Measurements from ENCODE around the gene TMED10.
A peak's percentile ranks its signal among the peaks of the same experiment; 100 is the strongest.
"Not testable (repeated sequence)": the region's sequence is repeated elsewhere in the genome, so short reads cannot be mapped to it uniquely, and the experiment has no call there.

TMED10 gene

GRCh38 chr14:75162631-75163030, 13.8 kb downstream of the TMED10 start:
- no peak for DNase-seq (ENCODE audit: low read depth in 4 of 4, low spot score in 1 of 4)

GRCh38 chr14:75158843-75159614, 17.4 kb downstream of the TMED10 start:
- DNase-seq (ENCODE audit: low read depth in 4 of 4, low spot score in 1 of 4): no peak

GRCh38 chr14:75156901-75157300, 19.5 kb downstream of the TMED10 start:
- DNase-seq (ENCODE audit: low read depth in 4 of 4, low spot score in 1 of 4): no peak

GRCh38 chr14:75156111-75156510, 20.3 kb downstream of the TMED10 start:
- no peak for DNase-seq (ENCODE audit: low read depth in 4 of 4, low spot score in 1 of 4)

- DNase-seq (ENCODE audit: low read depth in 4 of 4, low spot score in 1 of 4): no peak
These were observed 21.2 kb downstream of the TMED10 start for GRCh38 chr14:75155169-75155568.

- DNase-seq (ENCODE audit: low read depth in 4 of 4, low spot score in 1 of 4): no peak
These were observed 23.1 kb downstream of the TMED10 start for GRCh38 chr14:75153295-75153694.

- DNase-seq (ENCODE audit: low read depth in 4 of 4, low spot score in 1 of 4): no peak
These were observed 24.6 kb downstream of the TMED10 start for GRCh38 chr14:75151851-75152250.

GRCh38 chr14:75150637-75151036, 25.8 kb downstream of the TMED10 start:
- not testable (repeated sequence) for DNase-seq (ENCODE audit: low read depth in 4 of 4, low spot score in 1 of 4)

- no peak for DNase-seq (ENCODE audit: low read depth in 4 of 4, low spot score in 1 of 4)
These were observed 26.3 kb downstream of the TMED10 start for GRCh38 chr14:75150150-75150549.

GRCh38 chr14:75147423-75148071, 28.9 kb downstream of the TMED10 start:
- DNase-seq (ENCODE audit: low read depth in 4 of 4, low spot score in 1 of 4): no peak

- no peak for DNase-seq (ENCODE audit: low read depth in 4 of 4, low spot score in 1 of 4)
These were observed 31.5 kb downstream of the TMED10 start for GRCh38 chr14:75144944-75145343.

- no peak for DNase-seq (ENCODE audit: low read depth in 4 of 4, low spot score in 1 of 4)
These were observed 32.5 kb downstream of the TMED10 start for GRCh38 chr14:75143761-75144527.

GRCh38 chr14:75142494-75142893, 33.9 kb downstream of the TMED10 start:
- no peak for DNase-seq (ENCODE audit: low read depth in 4 of 4, low spot score in 1 of 4)

GRCh38 chr14:75141967-75142366, 34.4 kb downstream of the TMED10 start:
- no peak for DNase-seq (ENCODE audit: low read depth in 4 of 4, low spot score in 1 of 4)

- DNase-seq (ENCODE audit: low read depth in 4 of 4, low spot score in 1 of 4): no peak
These were observed 35.4 kb downstream of the TMED10 start for GRCh38 chr14:75141062-75141461.

GRCh38 chr14:75140620-75141019, 35.8 kb downstream of the TMED10 start:
- no peak for DNase-seq (ENCODE audit: low read depth in 4 of 4, low spot score in 1 of 4)

GRCh38 chr14:75139185-75139584, 37.2 kb downstream of the TMED10 start:
- no peak for DNase-seq (ENCODE audit: low read depth in 4 of 4, low spot score in 1 of 4)

GRCh38 chr14:75138492-75138891, 37.9 kb downstream of the TMED10 start:
- DNase-seq (ENCODE audit: low read depth in 4 of 4, low spot score in 1 of 4): no peak

- no peak for DNase-seq (ENCODE audit: low read depth in 4 of 4, low spot score in 1 of 4)
These were observed 41.8 kb downstream of the TMED10 start for GRCh38 chr14:75134644-75135043.

- no peak for DNase-seq (ENCODE audit: low read depth in 4 of 4, low spot score in 1 of 4)
These were observed 42.8 kb downstream of the TMED10 start for GRCh38 chr14:75133597-75133996.

- peak in 2 of 4 experiments; percentile 12 to 37 for DNase-seq (ENCODE audit: low read depth in 4 of 4, low spot score in 1 of 4)
These were observed 43.9 kb downstream of the TMED10 start for GRCh38 chr14:75132382-75133086.

Data from stimulated activated CD4-positive, alpha-beta T cell treated with anti-CD3 and anti-CD28 coated beads, Interleukin-1b, Interleukin-23, amount 100 ng/mL, for 24 hours (primary cell).